Adrenal gland (tissue), 5 donors: Measurements from ENCODE around the gene LILRB5.
"Not testable (repeated sequence)": the region's sequence is repeated elsewhere in the genome, so short reads cannot be mapped to it uniquely, and the experiment has no call there.

Experiments
- CTCF ChIP-seq, 6 experiments: fragments of 450-650 bp in 4 of 6; fragments of 200-600 bp in 2 of 6; sonication (generic) in 1 of 6; IDR thresholded peaks; 1 replicate in 5 of 6; 2 replicates in 1 of 6; pipeline versions ENCODE4 v1.5.1 to v1.8.0; 2016 to 2021; ENCODE audit warnings: antibody characterized with exemption in 6 of 6, mild to moderate bottlenecking in 2 of 6, moderate library complexity in 1 of 6
- POLR2A ChIP-seq, 2 donors: fragments of 450-650 bp; IDR thresholded peaks; one replicate each; pipeline ENCODE4 v1.6.1; 2017; ENCODE audit warnings: antibody characterized with exemption in 2 of 2, mild to moderate bottlenecking in 2 of 2, moderate library complexity in 1 of 2
- donor health status: DM: no; HTN: no; CAD: no.

GRCh38 chr19:54243809-54244208 is 13.3 kb downstream of the LILRB5 start:
- not testable (repeated sequence) for TF ChIP-seq CTCF, POLR2A (IDR thresholded peaks at IDR 0.05)
